GM21381 (cell line): Measurements from ENCODE around the gene STK11.

Source experiments
- ATAC-seq: cut with Tn5 transposase; IDR thresholded peaks from one replicate; pipeline ENCODE4 v1.9.1; 2021; ENCODE audit warnings: mild to moderate bottlenecking, moderate library complexity; ENCODE audit not compliant: unreplicated experiment

The STK11 gene, protein sequence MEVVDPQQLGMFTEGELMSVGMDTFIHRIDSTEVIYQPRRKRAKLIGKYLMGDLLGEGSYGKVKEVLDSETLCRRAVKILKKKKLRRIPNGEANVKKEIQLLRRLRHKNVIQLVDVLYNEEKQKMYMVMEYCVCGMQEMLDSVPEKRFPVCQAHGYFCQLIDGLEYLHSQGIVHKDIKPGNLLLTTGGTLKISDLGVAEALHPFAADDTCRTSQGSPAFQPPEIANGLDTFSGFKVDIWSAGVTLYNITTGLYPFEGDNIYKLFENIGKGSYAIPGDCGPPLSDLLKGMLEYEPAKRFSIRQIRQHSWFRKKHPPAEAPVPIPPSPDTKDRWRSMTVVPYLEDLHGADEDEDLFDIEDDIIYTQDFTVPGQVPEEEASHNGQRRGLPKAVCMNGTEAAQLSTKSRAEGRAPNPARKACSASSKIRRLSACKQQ

DNA sequence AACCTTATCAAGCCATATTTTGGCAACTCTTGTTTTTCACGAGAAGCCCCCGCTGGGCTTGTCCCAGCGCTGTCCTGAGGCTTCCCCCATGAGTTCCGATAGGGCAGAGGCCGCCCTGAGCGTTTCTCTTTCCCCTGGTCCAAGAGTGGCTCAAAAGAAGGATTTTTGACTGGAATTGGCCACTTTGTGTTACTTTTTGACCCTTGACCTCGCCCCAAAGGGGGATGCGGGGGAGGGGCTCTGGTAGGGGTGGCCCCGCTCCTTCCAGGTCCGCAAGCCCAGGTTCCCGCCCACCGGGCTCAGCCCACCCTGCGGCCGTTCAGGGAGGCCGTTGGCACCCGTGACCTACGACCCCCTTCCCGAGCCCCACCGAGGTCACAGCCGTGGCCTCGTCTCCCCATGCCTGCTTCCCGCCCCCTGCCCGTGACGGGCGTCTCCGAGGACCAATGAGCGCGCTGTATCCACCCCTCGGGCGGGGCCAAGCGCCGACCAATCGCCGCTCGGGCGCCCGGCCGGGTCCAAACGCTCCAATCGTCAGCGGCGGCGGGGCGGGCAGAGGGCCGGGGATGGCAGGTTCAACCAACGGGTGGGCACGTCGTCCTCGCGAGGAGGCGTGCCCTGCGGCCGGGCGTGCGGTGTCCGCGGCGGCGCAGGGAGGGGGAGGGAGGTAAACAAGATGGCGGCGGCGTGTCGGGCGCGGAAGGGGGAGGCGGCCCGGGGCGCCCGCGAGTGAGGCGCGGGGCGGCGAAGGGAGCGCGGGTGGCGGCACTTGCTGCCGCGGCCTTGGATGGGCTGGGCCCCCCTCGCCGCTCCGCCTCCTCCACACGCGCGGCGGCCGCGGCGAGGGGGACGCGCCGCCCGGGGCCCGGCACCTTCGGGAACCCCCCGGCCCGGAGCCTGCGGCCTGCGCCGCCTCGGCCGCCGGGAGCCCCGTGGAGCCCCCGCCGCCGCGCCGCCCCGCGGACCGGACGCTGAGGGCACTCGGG, at the start of gene STK11:
TSS of gene STK11 (plus strand) at position 665 of the 986 bp plus-strand sequence. CDS start 1,136 bp downstream, outside the sequence.
- peak; percentile 90 for ATAC-seq

DNA sequence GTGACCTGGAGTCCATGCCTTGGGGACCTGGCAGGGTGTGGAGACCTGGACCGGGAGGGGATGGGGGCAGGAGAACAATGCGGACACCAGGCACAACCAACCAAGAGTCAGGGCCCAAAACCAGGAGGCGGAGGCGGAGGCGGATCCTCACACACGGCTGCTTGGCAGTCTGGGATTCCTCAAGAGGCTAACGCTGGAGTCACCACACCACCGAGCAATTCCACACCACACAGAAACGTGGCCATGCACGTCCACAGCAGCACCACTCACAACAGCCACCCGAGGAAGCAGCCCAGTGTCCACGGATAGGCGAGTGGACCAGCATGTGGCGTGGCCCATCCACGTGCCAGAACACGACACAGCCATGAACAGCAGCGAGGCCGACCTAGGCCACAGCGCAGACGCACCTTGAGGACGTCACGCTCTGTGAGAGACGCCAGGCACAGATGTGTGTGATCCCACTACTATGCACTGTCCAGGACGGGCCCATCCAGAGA, 49.2 kb upstream of the STK11 start:
- ATAC-seq = no peak

DNA sequence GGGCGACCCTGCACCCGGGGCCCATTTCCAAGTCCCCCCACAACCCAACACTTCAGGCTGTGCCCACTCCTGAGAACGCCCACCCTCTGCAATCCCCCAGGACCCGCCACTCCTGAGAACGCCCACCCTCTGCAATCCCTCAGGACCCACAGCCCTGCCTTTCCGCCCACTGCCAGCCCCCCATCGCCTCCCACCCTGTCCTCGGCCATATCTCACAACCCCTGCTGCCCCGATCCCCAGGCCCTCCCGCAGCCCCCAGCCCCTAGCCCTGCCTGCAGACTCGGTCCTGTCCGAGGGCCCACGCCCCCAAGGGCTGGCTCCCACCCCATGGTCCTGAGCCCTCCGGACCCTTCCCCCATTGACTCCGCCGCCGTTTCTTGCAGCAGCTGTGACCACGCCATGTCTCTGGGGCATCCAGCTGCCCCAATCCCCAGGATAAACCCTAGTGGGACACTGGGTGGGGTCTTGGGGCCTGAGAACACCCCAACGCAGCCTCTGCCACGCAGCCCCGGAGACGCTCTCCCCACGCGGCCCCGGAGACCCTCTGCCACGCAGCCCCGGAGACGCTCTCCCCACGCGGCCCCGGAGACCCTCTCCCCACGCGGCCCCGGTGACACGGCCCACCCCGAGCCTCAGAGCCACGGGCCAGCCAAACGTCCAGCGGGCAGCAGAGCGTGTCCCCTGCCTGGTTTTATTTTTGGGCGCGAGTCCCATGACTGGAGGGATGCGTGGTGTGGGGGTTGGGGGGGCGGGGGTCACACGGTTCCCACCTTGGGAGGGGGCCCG, 48.6 kb upstream of the STK11 start:
- ATAC-seq = no peak

DNA sequence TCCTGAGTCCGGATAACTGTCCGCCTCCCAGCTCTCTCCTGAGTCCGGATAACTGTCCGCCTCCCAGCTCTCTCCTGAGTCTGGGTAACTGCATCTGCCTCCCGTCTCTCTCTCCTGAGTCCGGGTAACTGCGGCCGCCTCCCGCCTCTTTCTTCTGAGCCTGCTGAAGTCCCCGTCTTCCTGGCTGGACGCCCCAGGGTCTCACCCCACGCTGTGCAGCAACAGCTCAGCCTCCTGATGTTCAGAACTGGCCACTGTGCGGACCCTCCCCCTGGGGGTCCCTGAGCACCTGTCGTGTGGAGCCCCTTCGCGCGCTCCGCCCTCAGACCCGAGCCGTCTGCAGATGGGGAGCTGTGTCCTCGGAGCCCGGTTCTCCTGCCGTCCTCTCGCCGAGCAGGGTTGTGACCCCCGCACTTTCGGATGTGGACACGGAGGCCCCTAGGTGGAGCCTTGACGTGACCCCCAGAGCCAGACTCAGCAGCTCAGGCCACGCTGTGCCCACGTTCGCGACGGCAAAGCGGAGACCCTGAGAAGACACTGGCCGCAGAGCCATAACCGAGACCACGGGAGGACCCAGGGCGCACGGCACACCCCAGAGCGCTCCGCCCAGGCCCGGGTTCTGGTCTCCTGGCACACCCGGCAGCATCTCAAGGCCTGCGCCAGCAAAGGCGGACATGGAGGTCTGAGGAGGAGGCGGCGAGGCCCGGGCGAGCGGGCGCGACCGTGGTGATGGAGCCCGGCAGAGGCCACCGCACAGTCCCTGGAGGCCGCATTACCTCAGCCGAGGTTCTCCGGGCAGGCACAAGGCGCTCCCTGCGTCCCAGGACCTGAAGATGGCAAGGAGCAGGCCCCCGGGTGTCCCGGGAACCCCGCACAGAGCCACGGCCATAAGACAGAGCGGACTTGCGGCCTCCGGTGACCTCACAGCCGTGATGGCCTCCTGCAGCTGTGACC, 47.4 kb upstream of the STK11 start:
- ATAC-seq = no peak

DNA sequence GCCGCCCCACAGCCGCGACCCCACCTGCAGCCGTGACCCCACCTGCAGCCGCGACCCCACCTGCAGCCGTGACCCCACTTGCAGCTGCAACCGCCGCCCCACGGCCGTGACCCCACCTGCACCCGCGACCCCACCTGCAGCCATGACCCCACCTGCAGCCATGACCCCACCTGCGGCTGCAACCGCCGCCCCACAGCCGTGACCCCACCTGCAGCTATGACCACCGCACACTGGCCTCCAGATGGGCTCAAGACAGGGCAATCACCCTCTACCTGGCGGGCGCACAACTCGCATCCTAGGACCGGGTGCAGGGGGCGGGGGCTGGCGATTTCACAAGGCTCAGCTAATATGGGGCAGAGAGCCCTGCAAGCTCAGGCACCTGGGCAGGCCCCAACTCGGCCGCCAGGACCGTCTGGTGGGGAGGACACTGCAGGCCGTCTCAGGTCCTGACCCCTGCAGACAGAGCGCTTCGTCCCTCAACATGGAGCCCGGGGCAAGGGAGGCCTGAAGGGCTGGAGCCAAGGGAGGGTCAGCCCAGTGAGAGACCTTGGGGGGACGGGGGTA, 46.6 kb upstream of the STK11 start:
- no peak for ATAC-seq

DNA sequence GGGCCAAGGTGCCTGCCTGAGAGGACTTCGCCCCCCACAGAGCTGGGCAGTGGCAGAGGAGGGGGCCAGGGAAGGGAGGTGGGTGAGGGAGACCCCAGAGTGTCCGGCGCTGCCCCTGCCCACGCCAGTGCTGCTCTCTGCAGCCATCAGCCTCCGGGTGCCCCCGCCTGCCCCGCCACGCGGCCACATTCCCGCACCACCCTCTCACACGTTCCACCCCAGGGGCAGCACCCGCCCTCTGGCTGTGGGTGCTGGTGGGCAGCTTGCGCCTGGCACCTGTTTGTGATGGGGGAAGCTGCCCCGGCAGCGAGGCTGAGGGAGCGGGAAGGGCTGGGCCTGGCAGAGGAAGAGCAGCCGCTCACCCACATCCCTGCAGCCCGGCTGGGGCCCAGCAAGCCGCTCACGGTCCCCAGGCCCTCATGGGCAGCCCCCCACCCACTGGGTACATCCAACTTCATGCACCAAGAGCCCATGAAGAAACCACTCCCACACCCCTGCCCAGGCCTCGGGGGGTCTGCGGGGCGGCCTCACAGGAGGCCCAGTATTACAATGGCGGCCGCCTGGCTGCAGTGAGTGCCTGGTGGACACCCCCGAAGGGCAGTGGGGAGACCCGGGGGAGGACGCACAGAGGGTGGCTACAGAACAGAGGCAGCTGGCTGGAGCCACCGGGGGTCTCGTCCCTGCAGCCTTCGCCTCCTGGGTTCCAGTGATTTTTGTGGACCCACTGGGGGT, 45.5 kb upstream of the STK11 start:
- ATAC-seq = no peak

DNA sequence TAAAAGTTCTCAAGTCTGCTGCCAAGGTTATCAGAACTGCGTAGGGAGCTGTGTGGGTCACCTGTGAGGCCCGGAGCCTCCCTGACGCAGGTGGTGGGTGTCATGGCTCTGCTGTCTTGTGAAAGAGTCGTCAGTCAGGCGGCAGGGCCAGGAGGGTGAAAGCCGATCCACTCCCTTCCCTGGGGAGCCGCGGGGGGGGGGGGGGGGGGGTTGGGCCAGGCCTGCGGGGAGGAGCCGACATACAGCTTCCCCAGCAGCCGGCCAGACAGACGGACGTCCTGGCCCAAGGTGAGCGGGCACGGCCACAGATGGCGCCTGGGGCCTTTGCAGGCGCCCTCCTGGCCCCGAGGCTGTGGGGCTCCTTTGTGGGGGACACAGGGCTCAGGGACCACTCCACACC, 43.9 kb upstream of the STK11 start:
- no peak for ATAC-seq

DNA sequence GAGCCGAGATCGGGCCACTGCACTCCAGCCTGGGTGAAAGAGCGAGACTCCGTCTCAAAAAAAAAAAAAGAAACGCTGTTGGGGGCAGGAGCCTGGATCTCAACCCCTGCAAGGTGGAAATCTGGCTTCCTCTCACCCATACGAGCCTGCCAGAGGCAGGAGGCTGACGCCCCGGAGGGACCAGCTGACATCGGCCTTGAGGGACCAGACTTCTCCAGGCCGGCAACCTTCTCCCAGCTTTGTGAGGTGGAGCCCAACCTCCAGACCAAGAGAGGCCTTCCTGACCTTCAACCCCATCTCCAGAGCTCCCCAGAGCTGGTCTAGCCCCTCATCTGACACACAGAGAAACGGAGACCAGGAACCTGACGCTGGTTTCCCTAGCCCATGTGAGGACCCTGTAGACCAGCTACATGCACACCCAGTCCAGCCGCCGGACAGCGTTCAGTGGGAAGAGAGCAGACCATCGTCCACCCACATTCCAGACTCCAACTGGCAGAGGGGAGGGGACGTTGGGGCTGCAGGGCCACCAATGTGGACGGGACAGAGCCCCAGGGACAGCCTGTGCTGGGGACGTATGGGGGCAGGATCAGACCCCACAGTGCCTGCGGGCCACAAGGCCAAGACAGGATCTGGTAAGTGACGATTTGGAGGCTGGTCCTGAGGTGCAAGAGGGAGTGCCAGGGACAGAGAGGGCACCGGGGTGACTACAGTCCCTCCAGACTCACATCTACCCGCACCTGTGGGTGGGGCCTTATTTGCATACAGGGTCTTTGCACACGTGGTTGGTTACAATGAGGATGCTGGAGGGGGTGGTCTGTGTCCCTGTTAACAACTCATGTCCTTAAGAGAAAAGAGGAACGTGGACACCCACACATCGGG, 42.9 kb upstream of the STK11 start:
- no peak for ATAC-seq

DNA sequence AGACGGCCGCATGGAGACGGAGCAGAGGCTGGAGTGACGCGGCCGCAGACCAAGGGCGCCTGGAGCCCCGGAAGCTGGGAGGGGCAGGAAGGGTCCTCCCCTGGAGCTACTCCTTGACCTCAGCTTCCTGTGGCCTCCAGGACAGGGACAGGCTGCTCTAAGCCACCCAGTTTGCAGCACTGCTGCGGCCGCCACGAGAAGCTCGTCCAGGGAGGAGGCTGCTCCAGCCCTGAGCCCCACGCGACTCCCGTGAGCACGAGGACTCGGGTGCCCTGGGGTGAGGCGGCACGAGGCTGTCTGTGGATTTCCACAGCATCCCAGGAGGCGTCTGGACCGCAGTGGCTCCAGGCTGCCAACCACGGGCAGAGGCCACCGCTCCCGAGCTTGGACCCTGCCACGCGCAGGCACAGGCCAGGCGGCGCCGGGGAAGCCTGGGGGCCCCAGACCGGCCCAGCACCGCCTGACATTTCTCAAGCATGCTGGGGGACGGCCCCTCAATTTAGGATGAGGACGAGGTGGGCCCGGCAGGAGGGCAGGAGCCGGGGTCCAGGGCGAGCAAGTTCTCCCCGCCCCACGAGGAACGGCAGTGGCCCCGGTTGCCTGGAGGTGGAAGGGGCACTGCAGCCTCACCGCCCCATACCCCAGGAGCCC, 42.2 kb upstream of the STK11 start:
- no peak for ATAC-seq

DNA sequence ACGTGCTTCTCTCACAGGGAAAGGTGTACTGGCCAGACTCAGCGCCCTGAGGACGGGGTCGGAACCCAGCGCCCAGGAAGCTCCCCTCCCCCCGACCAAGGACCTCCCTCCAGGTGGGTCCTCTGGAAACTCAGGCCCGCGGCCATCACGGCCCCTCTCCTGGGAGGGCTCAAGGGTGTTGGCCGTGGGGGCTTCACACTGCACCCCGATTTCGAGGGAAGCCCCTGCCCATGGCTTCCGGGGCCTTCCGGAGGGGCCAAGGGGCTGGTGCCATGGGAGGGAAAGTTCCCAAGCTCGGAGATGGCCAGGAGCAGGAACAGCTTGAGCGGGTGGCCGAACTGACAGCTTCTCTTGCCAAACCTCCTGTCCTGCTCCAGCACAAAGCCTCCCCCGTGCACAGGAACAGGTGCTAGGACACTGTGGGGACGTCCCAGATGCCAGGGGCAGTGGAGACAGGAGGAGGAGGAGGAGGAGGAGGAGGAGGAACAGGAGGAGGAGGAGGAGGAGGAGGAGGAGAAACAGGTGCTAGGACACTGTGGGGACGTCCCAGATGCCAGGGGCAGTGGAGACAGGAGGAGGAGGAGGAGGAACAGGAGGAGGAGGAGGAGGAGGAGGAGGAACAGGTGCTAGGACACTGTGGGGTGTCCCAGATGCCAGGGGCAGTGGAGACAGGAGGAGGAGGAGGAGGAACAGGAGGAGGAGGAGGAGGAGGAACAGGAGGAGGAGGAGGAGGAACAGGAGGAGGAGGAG, 41.5 kb upstream of the STK11 start:
- ATAC-seq = no peak

DNA sequence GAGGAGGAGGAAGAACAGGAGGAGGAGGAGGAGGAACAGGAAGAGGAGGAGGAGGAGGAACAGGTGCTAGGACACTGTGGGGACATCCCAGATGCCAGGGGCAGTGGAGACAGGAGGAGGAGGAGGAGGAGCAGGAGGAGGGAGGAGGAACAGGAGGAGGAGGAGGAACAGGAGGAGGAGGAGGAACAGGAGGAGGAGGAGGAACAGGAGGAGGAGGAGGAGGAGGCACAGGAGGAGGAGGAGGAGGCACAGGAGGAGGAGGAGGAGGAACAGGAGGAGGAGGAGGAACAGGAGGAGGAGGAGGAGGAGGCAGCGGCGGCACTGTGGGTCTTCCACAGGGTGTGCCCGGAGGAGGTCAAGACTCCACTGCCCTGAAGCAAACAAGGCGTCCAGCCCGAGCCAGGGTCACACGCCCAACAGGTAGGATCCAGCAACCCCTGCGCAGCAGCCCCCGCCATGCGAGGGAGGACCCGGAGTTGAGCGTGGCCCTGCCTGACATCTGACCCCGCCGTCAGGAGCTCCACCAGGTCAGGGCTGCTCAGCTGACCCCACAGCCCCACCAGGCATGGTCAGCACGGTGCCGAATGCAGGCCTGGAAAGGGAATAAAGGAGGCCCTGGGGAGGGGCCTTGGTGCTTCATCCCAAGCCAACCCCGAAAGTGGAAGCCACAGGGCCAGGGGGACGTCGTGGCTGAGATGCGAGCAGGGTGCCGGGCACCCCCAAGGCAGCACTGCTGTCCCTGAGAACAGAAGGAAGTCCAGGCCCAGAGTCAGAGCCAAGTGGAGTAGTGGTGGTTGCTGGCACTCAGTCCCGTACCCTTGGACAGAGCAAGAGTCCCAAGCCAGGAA, 40.7 kb upstream of the STK11 start:
- no peak for ATAC-seq

DNA sequence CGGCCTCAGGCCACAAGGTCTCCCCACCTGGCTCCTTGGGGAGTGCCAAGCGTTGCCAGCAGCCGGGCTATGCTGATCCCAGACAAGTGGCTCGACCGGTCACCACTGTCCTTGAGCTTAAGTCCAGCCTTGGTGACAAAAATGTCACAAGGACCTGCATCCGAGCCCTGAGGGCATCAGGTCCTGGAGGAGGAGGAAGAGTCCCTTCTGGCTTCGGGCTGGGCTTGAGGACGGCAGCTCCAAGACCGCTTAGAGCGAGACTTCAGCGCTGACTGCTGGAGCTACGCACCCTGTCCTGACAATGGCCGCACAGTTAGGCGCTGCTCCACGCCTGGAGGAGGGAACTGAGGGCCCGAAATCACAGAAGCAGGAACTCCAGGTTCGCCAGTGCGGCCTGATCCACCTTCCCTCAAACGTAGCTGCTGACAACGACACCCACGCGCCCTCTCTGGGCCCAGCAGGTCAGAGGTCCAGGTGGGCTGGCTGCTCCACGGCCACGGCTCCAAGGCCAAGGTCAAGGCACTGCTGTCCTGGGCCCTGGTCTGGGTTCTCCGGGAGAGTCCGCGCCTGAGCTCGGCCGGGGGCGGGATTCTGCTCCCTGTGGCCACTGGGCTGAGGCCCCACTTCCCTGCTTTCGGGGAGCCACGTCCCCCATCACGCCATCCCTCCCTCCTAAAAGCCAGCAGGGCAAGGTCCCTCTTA, 38.6 kb upstream of the STK11 start:
- ATAC-seq = no peak

DNA sequence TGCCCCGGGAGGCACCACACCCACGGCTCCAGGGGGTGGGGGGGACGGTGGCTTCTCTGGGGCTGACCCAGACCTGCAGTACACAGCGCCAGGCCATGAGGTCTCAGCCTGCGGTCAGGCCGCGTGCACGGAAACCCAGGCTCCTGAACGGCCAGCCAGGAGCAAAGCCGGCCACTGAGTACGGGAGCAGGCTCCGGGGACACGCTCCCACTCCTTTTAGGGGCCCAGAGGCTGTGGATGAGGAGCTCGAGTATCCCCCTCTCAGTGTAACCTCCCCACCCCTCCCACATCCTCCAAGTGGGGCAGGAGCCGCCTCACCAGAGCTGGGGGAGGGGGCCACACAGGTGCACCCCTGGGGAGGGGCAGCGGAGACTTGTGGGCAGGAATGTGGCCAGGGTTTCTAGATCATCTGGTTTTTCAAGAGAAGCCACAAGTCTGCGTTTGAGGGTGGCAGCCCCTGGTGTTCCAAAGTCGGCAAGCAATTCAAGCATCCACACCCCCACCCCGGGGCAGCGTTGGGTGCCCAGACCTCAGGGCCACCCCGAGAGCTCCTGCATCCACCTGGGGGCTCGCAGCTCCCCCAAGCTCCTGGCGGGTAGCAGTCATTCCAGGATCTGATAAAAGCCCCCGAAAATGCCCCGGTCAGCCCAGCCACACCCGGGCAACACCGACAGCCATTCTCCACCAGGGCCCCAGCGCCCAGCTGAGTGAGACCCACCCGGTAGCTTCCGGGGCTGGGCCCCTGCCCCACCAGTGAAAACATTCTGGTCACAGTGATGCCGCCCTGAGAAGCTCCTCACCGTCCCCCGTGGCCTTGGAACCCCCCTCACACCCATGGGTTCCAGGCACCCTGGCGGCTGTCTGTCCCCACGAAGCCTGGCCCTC, 37.6 kb upstream of the STK11 start:
- no peak for ATAC-seq
